Neural cell (in vitro differentiated cells): ENCODE results near the gene C22orf31. TPM values are rescaled to one million over a fixed set of nuclear protein-coding genes. Genes with fewer than 3 reads are reported as not detected.

Source experiments
- H2AFZ ChIP-seq: fragments of 200-600, 300-800 bp; sonication (generic), shearing (Covaris generic); 2 replicates; pipeline ENCODE4 v1.6.0; 2014; ENCODE audit warnings: low read depth, mild to moderate bottlenecking, antibody characterized with exemption, low read length, moderate library complexity
- H3F3A ChIP-seq: fragments of 200-600 bp; shearing (Covaris generic); 2 replicates; pipeline ENCODE4 v1.6.1; 2016; ENCODE audit warnings: mild to moderate bottlenecking, moderate library complexity, mixed read lengths, antibody characterized with exemption, low read length; ENCODE audit not compliant: insufficient read depth, poor library complexity, severe bottlenecking
- H3K27ac ChIP-seq: fragments of 200-600, 300-800 bp; sonication (generic), shearing (Covaris generic); 2 replicates; pipeline ENCODE4 v1.5.1; 2014; ENCODE audit warnings: mild to moderate bottlenecking, low read length, moderate library complexity
- H3K27me3 ChIP-seq: fragments of 300-800, 200-600 bp; sonication (generic), shearing (Covaris generic); 2 replicates; pipeline ENCODE4 v1.6.0; 2014; ENCODE audit warnings: mild to moderate bottlenecking, low read depth, low read length, moderate library complexity; ENCODE audit not compliant: insufficient read depth
- H3K36me3 ChIP-seq: fragments of 300-800, 200-600 bp; sonication (generic), shearing (Covaris generic); 2 replicates; pipeline ENCODE4 v1.5.1; 2014; ENCODE audit warnings: mild to moderate bottlenecking, antibody characterized with exemption, low read length, moderate library complexity; ENCODE audit not compliant: insufficient read depth
- H3K4me2 ChIP-seq: fragments of 300-800, 200-600 bp; sonication (generic), shearing (Covaris generic); 2 replicates; pipeline ENCODE4 v1.6.0; 2014; ENCODE audit warnings: mild to moderate bottlenecking, low read length
- H3K4me3 ChIP-seq: fragments of 300-800, 200-600 bp; sonication (generic), shearing (Covaris generic); 2 replicates; pipeline ENCODE4 v1.5.1; 2014; ENCODE audit warnings: mild to moderate bottlenecking, low read length, moderate library complexity
- H3K79me2 ChIP-seq: fragments of 200-600 bp; shearing (Covaris generic); replicated peaks from 2 replicates; pipeline ENCODE4 v1.6.0; 2014; ENCODE audit warnings: mild to moderate bottlenecking, low read length, moderate library complexity; ENCODE audit not compliant: insufficient read depth
- H3K9ac ChIP-seq: fragments of 300-800, 200-600 bp; sonication (generic), shearing (Covaris generic); 2 replicates; pipeline ENCODE4 v1.6.1; 2016; ENCODE audit warnings: mild to moderate bottlenecking, low read length, mixed read lengths
- H3K9me2 ChIP-seq: fragments of 200-600 bp; shearing (Covaris generic); 2 replicates; pipeline ENCODE4 v1.6.1; 2016; ENCODE audit warnings: mild to moderate bottlenecking, low read length, mixed read lengths; ENCODE audit not compliant: insufficient read depth
- H3K9me3 ChIP-seq: fragments of 200-600, 300-800 bp; sonication (generic), shearing (Covaris generic); 2 replicates; pipeline ENCODE4 v1.6.1; 2016; ENCODE audit warnings: mild to moderate bottlenecking, mixed run types, low read length, moderate library complexity, mixed read lengths
- H4K20me1 ChIP-seq: fragments of 200-600 bp; shearing (Covaris generic); 2 replicates; pipeline ENCODE4 v1.6.1; 2016; ENCODE audit warnings: mild to moderate bottlenecking, mixed run types; ENCODE audit not compliant: insufficient read depth
- CTCF ChIP-seq: fragments of 450-650 bp; IDR thresholded peaks from 2 replicates; pipeline ENCODE4 v1.5.1; 2014; ENCODE audit warnings: antibody characterized with exemption, mild to moderate bottlenecking, moderate library complexity; ENCODE audit not compliant: poor library complexity, severe bottlenecking
- EP300 ChIP-seq: fragments of 450-650 bp; conservative IDR thresholded peaks from 2 replicates; pipeline ENCODE4 v1.6.1; 2014; ENCODE audit warnings: antibody characterized with exemption, mild to moderate bottlenecking, moderate library complexity; ENCODE audit not compliant: poor library complexity, severe bottlenecking
- EZH2 ChIP-seq: fragments of 200-600, 300-800 bp; shearing (Covaris generic), sonication (generic); IDR thresholded peaks from 2 replicates; pipeline ENCODE4 v1.6.1; 2014; ENCODE audit warnings: antibody characterized with exemption, low read length, borderline replicate concordance, mild to moderate bottlenecking; ENCODE audit not compliant: insufficient read depth, poor library complexity, severe bottlenecking
- MXI1 ChIP-seq: fragments of 450-650 bp; conservative IDR thresholded peaks from 2 replicates; pipeline ENCODE4 v1.6.1; 2014; ENCODE audit warnings: antibody characterized with exemption, mild to moderate bottlenecking; ENCODE audit not compliant: poor library complexity, severe bottlenecking
- POLR2AphosphoS5 ChIP-seq: IDR thresholded peaks from 2 replicates; pipeline ENCODE4 v1.6.1; 2012
- RAD21 ChIP-seq: fragments of 450-650 bp; conservative IDR thresholded peaks from 2 replicates; pipeline ENCODE4 v1.6.1; 2014; ENCODE audit warnings: antibody characterized with exemption, mild to moderate bottlenecking, moderate library complexity
- REST ChIP-seq: IDR thresholded peaks from 2 replicates; pipeline ENCODE4 v1.6.1; 2012; ENCODE audit warnings: borderline replicate concordance
- SMC3 ChIP-seq: fragments of 450-650 bp; conservative IDR thresholded peaks from 2 replicates; pipeline ENCODE4 v1.6.1; 2014; ENCODE audit warnings: antibody characterized with exemption, mild to moderate bottlenecking, moderate library complexity; ENCODE audit not compliant: poor library complexity
- TAF1 ChIP-seq: IDR thresholded peaks from 2 replicates; pipeline ENCODE4 v1.6.1; 2012; ENCODE audit warnings: low read depth
- polyA plus RNA-seq: library from polyadenylated mRNA; depleted of rRNA; stranded (reverse); fragments of >200 nt; gene quantifications from 2 replicates; pipeline ENCODE4 v1.2.3, GENCODE V29; 2014

C22orf31 gene
- polyA plus RNA-seq, 1 donor from 2014 or later = not detected

- Histone ChIP-seq H3K27ac (no peak overlapping the region), H3F3A (no peaks in the 10 kb centered on the region), H3K27me3 (peaks cover 13% of the 10 kb centered on the region), H3K79me2 (no peaks in the 10 kb centered on the region), H3K4me2 (no peak overlapping the region), H2AFZ (no peak overlapping the region), H3K9ac (no peak overlapping the region), H3K36me3 (no peaks in the 10 kb centered on the region), H4K20me1 (no peaks in the 10 kb centered on the region), H3K9me3 (no peaks in the 10 kb centered on the region), H3K4me3 (no peak overlapping the region), H3K9me2 (no peaks in the 10 kb centered on the region)
- TF ChIP-seq EP300 (no peak), REST (no peak), TAF1 (no peak), CTCF (no peak), POLR2AphosphoS5 (no peak), MXI1 (no peak), EZH2 (no peak), RAD21 (no peak), SMC3 (no peak)
These were observed 35.1 kb downstream of the C22orf31 start for GRCh38 chr22:29026579-29026978.

- no peaks in the 10 kb centered on the region for H3F3A ChIP-seq
- H3K27me3 ChIP-seq = no peaks in the 10 kb centered on the region
- TF ChIP-seq EZH2 (no peak), CTCF (no peak), SMC3 (no peak), MXI1 (no peak)
- no peaks in the 10 kb centered on the region for H3K36me3 ChIP-seq
- no peak overlapping the region for H3K4me3 ChIP-seq
- no peak overlapping the region for H3K4me2 ChIP-seq
- H3K9me2 ChIP-seq = no peaks in the 10 kb centered on the region
- H3K79me2 ChIP-seq = no peaks in the 10 kb centered on the region
- H4K20me1 ChIP-seq = no peaks in the 10 kb centered on the region
- H3K9me3 ChIP-seq = no peaks in the 10 kb centered on the region
- no peak overlapping the region for H2AFZ ChIP-seq
- H3K27ac ChIP-seq = no peak overlapping the region
- H3K9ac ChIP-seq = no peak overlapping the region
These were observed 38.3 kb downstream of the C22orf31 start for GRCh38 chr22:29023172-29023796.
